IPS-20b (cell line): ENCODE results near the gene LTBP1.

Experiments
- H3K27ac ChIP-seq: one replicate; pipeline ENCODE4 v1.5.1; 2013; ENCODE audit warnings: low read length
- H3K27me3 ChIP-seq: 2 replicates; pipeline ENCODE4 v1.6.1; 2013; ENCODE audit warnings: mild to moderate bottlenecking, low read length, inconsistent platforms; ENCODE audit not compliant: insufficient read depth
- H3K36me3 ChIP-seq: 2 replicates; pipeline ENCODE4 v1.6.1; 2013; ENCODE audit warnings: low read depth, mild to moderate bottlenecking, inconsistent platforms, low read length, moderate library complexity; ENCODE audit not compliant: insufficient read depth
- H3K4me1 ChIP-seq: 2 replicates; pipeline ENCODE4 v1.6.1; 2013; ENCODE audit warnings: mild to moderate bottlenecking, control low read depth, inconsistent platforms, low read length, moderate library complexity; ENCODE audit not compliant: insufficient read depth
- H3K4me3 ChIP-seq: 2 replicates; pipeline ENCODE4 v1.5.1; 2013; ENCODE audit warnings: mild to moderate bottlenecking, low read length, inconsistent platforms
- H3K9ac ChIP-seq: 2 replicates; pipeline ENCODE4 v1.6.1; 2013; ENCODE audit warnings: low read depth, mild to moderate bottlenecking, inconsistent platforms, low read length, moderate library complexity
- H3K9me3 ChIP-seq: 2 replicates; pipeline ENCODE4 v1.6.1; 2013; ENCODE audit warnings: mild to moderate bottlenecking, low read depth, low read length, inconsistent platforms; ENCODE audit not compliant: insufficient read depth

Gene LTBP1

DNA sequence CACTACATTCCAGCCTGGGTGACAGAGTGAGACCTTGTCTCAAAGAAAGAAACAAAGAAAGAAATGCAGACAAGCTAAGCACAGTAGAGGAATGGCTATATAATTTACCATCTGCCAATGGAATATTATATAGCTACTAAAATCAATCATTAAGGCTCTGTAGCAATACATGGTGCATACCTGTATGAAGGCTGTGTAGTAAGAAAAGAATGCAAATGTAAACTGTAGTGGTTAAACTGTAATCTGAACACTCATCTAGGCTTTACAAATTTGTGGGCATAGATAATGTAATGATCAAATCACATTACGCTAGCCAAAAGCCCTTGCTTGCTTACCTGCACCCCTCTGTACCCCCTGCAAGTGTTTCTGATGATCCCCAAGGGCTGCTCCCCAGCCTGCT, 230.9 kb downstream of the LTBP1 start:
- Histone ChIP-seq H3K36me3 (no peaks in the 10 kb centered on the region), H3K4me1 (no peaks in the 10 kb centered on the region), H3K4me3 (no peak overlapping the region), H3K9me3 (no peaks in the 10 kb centered on the region), H3K27ac (no peak overlapping the region), H3K27me3 (no peaks in the 10 kb centered on the region), H3K9ac (no peak overlapping the region)

DNA sequence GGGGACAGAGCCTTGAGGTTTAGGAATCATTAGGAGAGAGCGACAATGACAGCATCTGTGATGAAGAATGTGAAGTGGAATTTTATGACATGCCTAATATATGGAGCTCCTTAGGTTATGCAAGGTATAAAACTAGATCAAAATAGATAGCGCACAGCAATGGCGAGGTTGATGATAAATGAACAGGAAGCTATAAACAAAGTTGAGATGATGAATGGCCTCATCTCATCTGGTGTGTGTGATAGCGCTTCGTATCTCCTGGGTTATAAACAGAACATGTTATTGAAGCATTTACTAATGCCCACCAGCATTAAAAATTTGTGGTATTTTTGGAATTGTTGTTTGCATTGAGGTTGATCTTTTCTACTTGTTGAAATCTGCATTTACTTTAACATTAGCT, 231.5 kb downstream of the LTBP1 start:
- no peaks in the 10 kb centered on the region for H3K4me1 ChIP-seq
- H3K36me3 ChIP-seq: no peaks in the 10 kb centered on the region
- no peak overlapping the region for H3K9ac ChIP-seq
- H3K27me3 ChIP-seq: no peaks in the 10 kb centered on the region
- no peak overlapping the region for H3K4me3 ChIP-seq
- no peak overlapping the region for H3K27ac ChIP-seq
- no peaks in the 10 kb centered on the region for H3K9me3 ChIP-seq

DNA sequence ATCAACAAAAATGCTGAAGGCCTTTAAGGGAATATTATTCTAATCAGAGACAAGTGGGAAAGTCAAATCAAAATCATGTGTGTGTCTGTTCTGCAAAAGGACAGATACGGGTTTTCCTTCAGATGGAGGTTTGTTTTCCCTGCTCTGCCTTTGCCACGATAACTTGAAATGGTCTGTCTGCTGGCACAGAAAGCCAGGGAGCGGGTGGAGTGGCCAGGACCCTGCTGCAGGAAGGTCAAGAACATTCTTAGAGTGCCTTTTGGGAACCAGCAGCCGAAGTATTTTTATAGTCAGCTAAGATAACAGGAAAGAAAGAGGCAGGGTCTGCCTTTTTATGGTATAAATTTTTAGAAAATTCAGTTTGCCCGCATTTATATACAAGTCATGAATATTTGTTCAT, 234.2 kb downstream of the LTBP1 start:
- H3K9ac ChIP-seq: no peak overlapping the region

DNA sequence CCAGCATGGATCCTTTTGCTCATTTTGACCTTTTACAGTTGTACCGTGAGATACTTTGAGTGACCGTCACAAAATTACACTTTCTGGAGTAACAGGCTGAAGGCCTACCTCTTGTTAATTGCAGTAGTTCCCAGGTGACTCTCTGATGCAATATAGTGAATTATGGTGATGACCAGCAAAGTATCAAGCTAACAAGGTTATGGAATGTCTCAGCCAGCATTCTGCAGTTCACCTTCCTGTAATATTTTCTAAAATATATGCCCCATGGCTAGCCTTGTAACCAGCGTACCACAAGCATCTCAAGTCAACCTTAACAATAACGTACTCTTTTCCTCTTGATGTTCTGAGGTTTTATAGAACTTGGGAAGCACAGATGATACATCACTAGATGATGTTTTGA, 234.7 kb downstream of the LTBP1 start:
- H3K36me3 ChIP-seq: no peaks in the 10 kb centered on the region
- no peak overlapping the region for H3K4me3 ChIP-seq
- no peaks in the 10 kb centered on the region for H3K27me3 ChIP-seq
- no peak overlapping the region for H3K27ac ChIP-seq
- H3K9ac ChIP-seq: no peak overlapping the region
- no peaks in the 10 kb centered on the region for H3K9me3 ChIP-seq
- H3K4me1 ChIP-seq: no peaks in the 10 kb centered on the region

More for the DNA sequence above, 234.2 kb downstream of the LTBP1 start:
- H3K27ac ChIP-seq: no peak overlapping the region
- H3K4me1 ChIP-seq: no peaks in the 10 kb centered on the region
- no peaks in the 10 kb centered on the region for H3K36me3 ChIP-seq
- no peaks in the 10 kb centered on the region for H3K9me3 ChIP-seq
- no peak overlapping the region for H3K4me3 ChIP-seq
- no peaks in the 10 kb centered on the region for H3K27me3 ChIP-seq

DNA sequence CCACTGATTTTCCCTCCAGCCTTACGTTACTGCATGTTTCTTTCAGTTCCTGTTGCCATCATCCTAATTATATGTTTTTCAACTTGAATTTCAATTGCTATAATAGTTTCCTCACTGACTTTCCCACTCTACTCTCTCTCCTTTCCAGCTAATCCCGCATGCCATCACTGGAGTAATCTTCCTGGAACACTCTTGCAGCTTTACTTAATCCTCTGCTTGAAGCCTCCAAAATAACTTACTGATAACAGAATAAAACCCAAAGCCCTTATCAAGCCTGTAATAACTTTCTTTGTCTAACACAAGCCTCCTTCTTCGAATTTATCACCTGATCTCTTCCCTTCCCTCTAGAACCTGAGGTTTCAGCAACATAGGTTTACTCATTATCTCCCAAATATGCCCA, 237.3 kb downstream of the LTBP1 start:
- Histone ChIP-seq H3K9ac (no peak overlapping the region), H3K9me3 (no peaks in the 10 kb centered on the region), H3K27ac (no peak overlapping the region), H3K4me1 (no peaks in the 10 kb centered on the region), H3K4me3 (no peak overlapping the region), H3K27me3 (no peaks in the 10 kb centered on the region), H3K36me3 (no peaks in the 10 kb centered on the region)

DNA sequence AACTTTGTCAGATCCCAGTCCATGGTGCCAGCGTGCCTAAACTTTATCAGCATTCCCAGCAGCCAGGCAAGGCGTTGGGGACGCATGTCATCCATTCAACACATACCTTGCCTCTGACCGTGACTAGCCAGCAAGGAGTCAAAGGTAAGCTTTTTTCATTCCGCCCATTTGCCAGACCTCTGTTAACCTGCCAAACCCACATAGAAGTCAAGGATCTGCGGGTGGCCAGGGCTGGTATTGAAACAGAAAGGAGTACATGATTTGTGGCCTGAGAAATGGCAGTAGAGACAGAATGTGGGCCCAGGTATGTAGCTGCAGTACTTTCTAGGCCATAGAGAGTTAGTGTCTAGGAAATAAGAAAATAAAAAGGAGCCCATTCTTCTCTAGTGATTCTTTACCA, 240.2 kb downstream of the LTBP1 start:
- H3K9me3 ChIP-seq: no peaks in the 10 kb centered on the region
- no peak overlapping the region for H3K9ac ChIP-seq
- no peak overlapping the region for H3K4me3 ChIP-seq
- no peak overlapping the region for H3K27ac ChIP-seq
- H3K36me3 ChIP-seq: no peaks in the 10 kb centered on the region
- no peaks in the 10 kb centered on the region for H3K27me3 ChIP-seq
- H3K4me1 ChIP-seq: no peaks in the 10 kb centered on the region

DNA sequence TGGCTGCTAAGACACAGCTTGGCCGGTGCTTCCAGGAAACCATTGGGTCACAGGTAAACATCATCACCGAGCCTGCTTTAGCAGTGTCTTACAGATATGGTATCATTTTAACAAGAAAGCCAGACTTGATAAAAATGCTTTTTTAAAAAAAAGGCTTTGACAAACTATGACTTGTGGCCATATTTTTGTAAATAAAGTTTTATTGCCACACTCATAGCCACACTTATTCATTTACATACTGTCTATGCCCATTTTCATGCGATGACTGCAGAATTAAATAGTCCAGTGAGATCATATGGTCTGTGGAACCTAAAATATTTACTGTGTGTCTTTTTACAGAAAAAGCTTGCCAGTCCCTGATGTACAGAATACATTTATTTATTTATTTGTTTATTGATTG, 242.0 kb downstream of the LTBP1 start:
- no peaks in the 10 kb centered on the region for H3K4me1 ChIP-seq
- no peak overlapping the region for H3K4me3 ChIP-seq
- H3K27ac ChIP-seq: no peak overlapping the region
- no peaks in the 10 kb centered on the region for H3K36me3 ChIP-seq
- no peak overlapping the region for H3K9ac ChIP-seq
- no peaks in the 10 kb centered on the region for H3K9me3 ChIP-seq
- H3K27me3 ChIP-seq: no peaks in the 10 kb centered on the region

DNA sequence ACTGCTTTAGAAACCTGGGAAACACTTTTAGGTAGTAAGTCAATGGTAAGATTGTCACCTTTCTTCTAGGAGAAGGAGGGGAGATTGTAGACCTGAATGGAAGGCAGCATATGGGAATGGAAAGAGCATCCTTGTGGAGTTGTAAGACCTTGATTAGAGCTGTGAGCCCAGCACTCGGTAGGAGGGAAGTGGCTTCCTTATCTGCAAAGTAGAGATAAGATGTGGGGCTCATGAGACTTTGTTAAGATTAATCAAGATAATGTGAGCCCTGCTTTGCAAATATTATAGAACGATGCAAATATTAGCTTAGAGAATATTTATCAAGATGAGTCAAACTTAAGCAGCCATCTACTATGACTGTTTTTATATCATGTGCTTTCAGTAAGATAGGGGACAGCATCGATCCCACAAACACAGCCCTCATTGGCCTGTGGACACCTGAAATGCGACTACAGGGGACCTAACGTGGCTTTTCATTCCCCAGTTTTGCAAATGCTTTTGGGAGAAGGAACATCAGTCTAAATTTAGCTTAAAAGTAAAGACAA, 243.7 kb downstream of the LTBP1 start:
- H3K4me1 ChIP-seq: no peaks in the 10 kb centered on the region
- no peaks in the 10 kb centered on the region for H3K27me3 ChIP-seq
- no peaks in the 10 kb centered on the region for H3K9me3 ChIP-seq
- no peak overlapping the region for H3K4me3 ChIP-seq
- no peaks in the 10 kb centered on the region for H3K36me3 ChIP-seq
- no peak overlapping the region for H3K27ac ChIP-seq
- no peak overlapping the region for H3K9ac ChIP-seq

DNA sequence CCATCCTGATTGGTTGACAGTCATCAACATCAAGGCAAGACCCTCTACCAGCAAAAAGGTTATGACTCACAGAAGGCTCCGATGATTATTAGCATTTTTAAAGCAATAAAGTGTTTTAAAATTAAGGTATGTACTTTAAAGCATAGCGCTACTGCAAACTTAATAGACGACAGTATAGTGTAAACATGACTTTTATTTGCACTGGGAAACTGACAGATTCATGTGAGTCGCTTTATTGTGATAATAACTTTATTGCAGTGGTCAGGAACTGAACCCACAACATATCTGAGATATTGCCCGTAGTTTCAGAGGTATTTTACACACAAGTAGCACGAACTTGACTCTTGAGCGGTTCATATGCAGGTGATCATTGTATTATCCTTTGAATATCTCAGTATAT, 249.1 kb downstream of the LTBP1 start:
- Histone ChIP-seq H3K4me1 (peaks cover 8% of the 10 kb centered on the region; the same call in 1 of the 2 replicates), H3K36me3 (no peaks in the 10 kb centered on the region), H3K9ac (no peak overlapping the region), H3K4me3 (no peak overlapping the region), H3K27ac (no peak overlapping the region), H3K27me3 (no peaks in the 10 kb centered on the region), H3K9me3 (no peaks in the 10 kb centered on the region)

DNA sequence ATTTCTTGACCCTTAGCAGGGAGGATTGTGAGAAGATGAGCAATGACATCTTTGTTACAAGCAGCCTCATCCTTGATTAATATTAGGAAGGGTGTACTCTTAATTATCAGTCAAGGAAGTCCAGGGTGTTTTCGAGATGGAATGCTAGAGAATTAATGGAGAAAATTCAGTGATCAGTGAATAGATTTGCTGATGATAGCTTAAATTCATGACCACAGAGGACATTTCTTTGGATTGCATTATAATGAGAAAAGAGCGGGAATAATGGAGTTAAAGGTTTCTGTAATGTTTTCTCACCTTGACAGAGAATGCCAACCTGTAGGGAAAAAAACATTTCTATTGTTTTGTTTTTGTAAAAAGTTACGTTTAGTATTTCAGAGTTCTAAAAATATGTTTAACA, 249.9 kb downstream of the LTBP1 start:
- Histone ChIP-seq H3K9ac (no peak overlapping the region), H3K27ac (no peak overlapping the region), H3K9me3 (no peaks in the 10 kb centered on the region), H3K4me3 (no peak overlapping the region), H3K36me3 (no peaks in the 10 kb centered on the region), H3K27me3 (no peaks in the 10 kb centered on the region), H3K4me1 (peaks cover 8% of the 10 kb centered on the region; the same call in 1 of the 2 replicates)

DNA sequence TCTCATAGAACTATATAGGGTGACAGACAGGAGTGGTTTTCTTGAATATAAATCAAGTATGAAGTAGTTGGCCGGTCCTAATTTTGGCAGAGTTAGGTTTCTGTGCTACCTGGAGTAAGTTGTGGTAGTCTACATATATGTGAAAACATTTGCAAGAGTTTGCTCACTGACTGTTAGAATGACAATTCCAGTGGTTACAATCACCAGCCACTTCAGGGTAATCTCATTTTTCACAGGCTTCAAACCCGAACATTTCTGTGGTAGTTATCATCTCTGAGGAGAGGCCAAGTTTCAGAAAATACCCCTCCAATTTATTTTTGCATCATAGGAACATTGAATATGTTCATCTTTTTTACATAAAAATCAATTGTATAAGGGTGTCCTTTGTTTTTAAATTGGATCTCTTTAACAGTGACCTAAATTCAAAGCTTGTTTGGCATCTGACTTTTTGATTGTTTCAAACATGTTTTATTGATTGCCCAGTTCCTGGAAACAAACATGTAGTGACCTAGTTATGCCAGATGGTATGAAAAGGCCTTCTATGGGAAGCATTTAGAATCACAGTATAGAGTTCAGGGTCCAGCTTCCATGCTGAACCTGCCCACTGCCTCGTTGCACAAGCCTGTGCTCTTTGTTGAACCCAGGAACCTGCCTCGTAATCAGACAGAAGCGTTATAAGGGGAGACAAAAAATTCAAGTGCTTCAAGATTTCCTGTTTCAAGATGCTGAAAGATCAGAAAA, 250.6 kb downstream of the LTBP1 start:
- Histone ChIP-seq H3K9ac (no peak overlapping the region), H3K9me3 (no peaks in the 10 kb centered on the region), H3K4me3 (no peak overlapping the region), H3K36me3 (no peaks in the 10 kb centered on the region), H3K27me3 (no peaks in the 10 kb centered on the region), H3K4me1 (peaks cover 8% of the 10 kb centered on the region; the same call in 1 of the 2 replicates), H3K27ac (no peak overlapping the region)

DNA sequence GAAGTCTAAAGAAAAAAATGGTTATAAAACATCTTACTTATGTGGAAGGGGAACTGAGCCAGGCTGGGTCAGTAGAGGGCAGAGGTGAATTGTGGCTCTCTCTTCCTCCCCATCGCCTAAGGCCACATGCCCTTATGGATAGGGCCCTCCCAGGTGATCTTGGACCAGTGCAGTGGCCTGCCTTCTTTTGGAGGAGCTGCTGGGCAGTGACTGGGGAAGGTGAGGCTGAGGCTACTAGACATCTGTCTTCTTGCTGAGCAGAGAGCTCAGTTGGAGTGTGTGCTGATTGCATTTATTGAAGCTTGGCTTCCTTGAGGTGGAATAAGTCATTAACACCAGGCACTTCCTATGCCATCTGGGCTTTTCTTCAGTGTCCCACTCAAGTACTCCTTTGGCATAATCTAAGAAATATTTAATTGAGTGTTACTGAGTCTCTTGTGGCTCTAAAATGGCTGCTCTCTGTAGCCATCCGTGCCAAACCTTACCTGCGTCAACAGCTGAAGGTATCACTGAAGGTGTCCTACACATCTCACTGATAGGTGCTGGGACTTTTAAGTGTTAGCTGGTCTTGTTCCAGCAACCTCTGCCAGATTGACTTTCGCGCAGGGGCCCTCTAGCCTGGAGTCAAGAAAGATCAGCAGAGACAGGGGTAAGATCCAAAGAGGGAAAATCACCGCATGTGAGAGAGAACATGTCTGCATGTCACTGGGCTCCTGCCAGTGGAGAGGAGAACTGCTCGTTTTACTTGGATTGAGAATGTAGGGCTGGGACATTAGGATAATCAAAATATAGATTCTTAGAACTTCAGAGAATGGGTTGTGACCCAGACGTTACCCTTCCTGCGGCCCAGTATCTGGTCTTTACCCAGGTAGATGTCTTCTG, 256.1 kb downstream of the LTBP1 start:
- H3K4me3 ChIP-seq: no peak overlapping the region
- H3K4me1 ChIP-seq: no peaks in the 10 kb centered on the region
- H3K9me3 ChIP-seq: no peaks in the 10 kb centered on the region
- H3K9ac ChIP-seq: no peak overlapping the region
- no peaks in the 10 kb centered on the region for H3K27me3 ChIP-seq
- H3K36me3 ChIP-seq: no peaks in the 10 kb centered on the region
- H3K27ac ChIP-seq: no peak overlapping the region
